ENCODE measurements around the gene SCLY.

DNA sequence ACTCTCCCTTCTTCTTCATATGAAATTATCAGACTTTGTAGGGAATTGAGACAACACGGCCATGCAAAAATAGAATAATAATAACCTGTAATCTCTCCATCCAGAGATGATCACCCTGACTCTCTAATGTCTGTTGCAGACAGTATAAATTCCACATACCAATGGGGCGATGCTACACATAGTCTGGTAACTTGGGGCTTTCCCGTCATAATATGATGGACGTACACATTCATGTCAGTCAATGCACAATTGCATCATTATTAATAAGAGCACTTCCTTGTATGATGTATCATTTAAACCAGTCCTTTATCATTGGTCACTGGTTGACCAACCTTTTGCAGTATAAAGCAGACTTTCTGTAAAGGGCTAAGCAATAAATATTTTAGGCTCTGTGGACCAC is 39.5 kb upstream of the SCLY start:
- TF ChIP-seq POLR2A (IDR thresholded peaks at IDR 0.05; ENCODE audit: low read depth, low read length) (no peak), POLR2AphosphoS5 (IDR thresholded peaks at IDR 0.05; ENCODE audit: low read depth, low read length) (no peak), SPI1 (IDR thresholded peaks at IDR 0.05; ENCODE audit: low read depth, low read length) (no peak), TAF1 (IDR thresholded peaks at IDR 0.05; ENCODE audit: low read depth, low read length) (no peak)
